H9 (cell line): ENCODE measurements around the gene TTLL13. TPM values are rescaled to one million over a fixed set of nuclear protein-coding genes. Genes with fewer than 3 reads are reported as not detected.

Source experiments
- DNase-seq: peaks from one replicate; pipeline ENCODE4 v3.0.0-alpha.2; 2017
- H2AFZ ChIP-seq: one replicate; pipeline ENCODE4 v1.6.1; 2013; ENCODE audit warnings: mild to moderate bottlenecking, low read length, control low read depth, moderate library complexity
- H2AK5ac ChIP-seq: 2 replicates; pipeline ENCODE4 v1.6.1; 2013; ENCODE audit warnings: low read length, control low read depth, mixed read lengths; ENCODE audit not compliant: insufficient read length
- H2BK120ac ChIP-seq: one replicate; pipeline ENCODE4 v1.6.1; 2013; ENCODE audit warnings: low read depth, mild to moderate bottlenecking, low read length, control low read depth, inconsistent platforms; ENCODE audit not compliant: poor library complexity, severe bottlenecking
- H2BK12ac ChIP-seq: 2 replicates; pipeline ENCODE4 v1.6.1; 2013; ENCODE audit warnings: low read length, control low read depth, mixed read lengths, low read depth; ENCODE audit not compliant: insufficient read length
- H2BK15ac ChIP-seq: 2 replicates; pipeline ENCODE4 v1.6.1; 2013; ENCODE audit warnings: low read depth, low read length, control low read depth
- H2BK20ac ChIP-seq: one replicate; pipeline ENCODE4 v1.6.1; 2013; ENCODE audit warnings: low read depth, mild to moderate bottlenecking, low read length, control low read depth, inconsistent platforms; ENCODE audit not compliant: poor library complexity, severe bottlenecking
- H2BK5ac ChIP-seq: 2 replicates; pipeline ENCODE4 v1.6.1; 2013; ENCODE audit warnings: low read length, control low read depth, mixed read lengths; ENCODE audit not compliant: insufficient read length
- H3K14ac ChIP-seq: 2 replicates; pipeline ENCODE4 v1.6.1; 2013; ENCODE audit warnings: low read length, control low read depth; ENCODE audit not compliant: insufficient read depth
- H3K18ac ChIP-seq: 2 replicates; pipeline ENCODE4 v1.6.1; 2013; ENCODE audit warnings: low read depth, mild to moderate bottlenecking, mixed read lengths, low read length, control low read depth; ENCODE audit not compliant: insufficient read length
- H3K23ac ChIP-seq: 2 replicates; pipeline ENCODE4 v1.6.1; 2013; ENCODE audit warnings: low read length, control low read depth, mixed read lengths, low read depth; ENCODE audit not compliant: insufficient read length
- H3K23me2 ChIP-seq: 2 replicates; pipeline ENCODE4 v1.6.1; 2013; ENCODE audit warnings: low read depth, mild to moderate bottlenecking, mixed read lengths, low read length, control low read depth; ENCODE audit not compliant: insufficient read length, poor library complexity, severe bottlenecking
- H3K27ac ChIP-seq: 2 replicates; pipeline ENCODE4 v1.5.1; 2013; ENCODE audit warnings: low read length, control low read depth, mixed read lengths, low read depth; ENCODE audit not compliant: insufficient read length
- H3K27me3 ChIP-seq: 2 replicates; pipeline ENCODE4 v1.6.1; 2013; ENCODE audit warnings: low read length, control low read depth, inconsistent platforms; ENCODE audit not compliant: insufficient read depth
- H3K4ac ChIP-seq: 2 replicates; pipeline ENCODE4 v1.6.1; 2013; ENCODE audit warnings: low read depth, mild to moderate bottlenecking, control low read depth, inconsistent platforms, low read length, moderate library complexity
- H3K4me1 ChIP-seq: 2 replicates; pipeline ENCODE4 v1.6.1; 2013; ENCODE audit warnings: low read length, control low read depth, inconsistent platforms; ENCODE audit not compliant: insufficient read depth
- H3K4me2 ChIP-seq: 2 replicates; pipeline ENCODE4 v1.6.1; 2013; ENCODE audit warnings: low read length, control low read depth, mixed read lengths; ENCODE audit not compliant: insufficient read length, insufficient read depth
- H3K56ac ChIP-seq: 2 replicates; pipeline ENCODE4 v1.6.1; 2013; ENCODE audit warnings: low read depth, mild to moderate bottlenecking, mixed read lengths, low read length, control low read depth; ENCODE audit not compliant: insufficient read length
- H3K79me1 ChIP-seq: 2 replicates; pipeline ENCODE4 v1.6.1; 2013; ENCODE audit warnings: low read depth, mild to moderate bottlenecking, moderate library complexity, low read length, control low read depth, inconsistent platforms; ENCODE audit not compliant: insufficient read depth, poor library complexity, severe bottlenecking
- H3K79me2 ChIP-seq: 2 replicates; pipeline ENCODE4 v1.6.1; 2013; ENCODE audit warnings: low read length, control low read depth, inconsistent platforms; ENCODE audit not compliant: insufficient read depth
- H3K9ac ChIP-seq: 2 replicates; pipeline ENCODE4 v1.6.1; 2013; ENCODE audit warnings: low read length, control low read depth, mixed read lengths; ENCODE audit not compliant: insufficient read length; ENCODE audit errors: extremely low read depth
- H3K9me3 ChIP-seq: one replicate; pipeline ENCODE4 v1.6.1; 2013; ENCODE audit warnings: low read depth, low read length, inconsistent platforms; ENCODE audit not compliant: control insufficient read depth
- H3T11ph ChIP-seq: one replicate; pipeline ENCODE4 v1.6.1; 2013; ENCODE audit warnings: mild to moderate bottlenecking, low read length, control low read depth, inconsistent platforms
- H4K20me1 ChIP-seq: one replicate; pipeline ENCODE4 v1.6.1; 2013; ENCODE audit not compliant: control insufficient read depth, insufficient read length, insufficient read depth
- H4K5ac ChIP-seq: 2 replicates; pipeline ENCODE4 v1.6.1; 2013; ENCODE audit warnings: low read depth, mild to moderate bottlenecking, mixed read lengths, low read length, control low read depth; ENCODE audit not compliant: insufficient read length
- H4K8ac ChIP-seq: replicated peaks from 2 replicates; pipeline ENCODE4 v1.6.1; 2013; ENCODE audit warnings: low read length, control low read depth, mixed read lengths, low read depth; ENCODE audit not compliant: insufficient read length
- H4K91ac ChIP-seq: 2 replicates; pipeline ENCODE4 v1.6.1; 2013; ENCODE audit warnings: low read depth, mild to moderate bottlenecking, moderate library complexity, mixed read lengths, low read length, control low read depth; ENCODE audit not compliant: insufficient read length
- H3K27ac Mint-ChIP-seq, 3 experiments: 2 replicates in 2 of 3; 3 replicates in 1 of 3; pipeline ENCODE4 v1.8.0; 2020 to 2021; ENCODE audit warnings: mixed read lengths in 3 of 3, mild to moderate bottlenecking in 1 of 3, moderate library complexity in 1 of 3
- H3K27me3 Mint-ChIP-seq: 2 replicates; pipeline ENCODE4 v1.8.0; 2021; ENCODE audit warnings: low read depth, mild to moderate bottlenecking, moderate library complexity, mixed read lengths
- H3K36me3 Mint-ChIP-seq, 3 experiments: 2 replicates in 2 of 3; 3 replicates in 1 of 3; pipeline ENCODE4 v1.8.0; 2020 to 2021; ENCODE audit warnings: low read depth in 3 of 3, mixed read lengths in 3 of 3; ENCODE audit not compliant: insufficient read depth in 1 of 3
- H3K4me1 Mint-ChIP-seq, 2 experiments: 2 replicates each; pipeline ENCODE4 v1.8.0; 2020; ENCODE audit warnings: mixed read lengths in 2 of 2
- H3K4me3 Mint-ChIP-seq, 2 experiments: 2 replicates in 1 of 2; 3 replicates in 1 of 2; pipeline ENCODE4 v1.8.0; 2020 to 2021; ENCODE audit warnings: mild to moderate bottlenecking in 2 of 2, mixed read lengths in 2 of 2, moderate library complexity in 1 of 2
- H3K9me3 Mint-ChIP-seq, 2 experiments: 2 replicates in 1 of 2; 3 replicates in 1 of 2; pipeline ENCODE4 v1.8.0; 2020; ENCODE audit warnings: mild to moderate bottlenecking in 2 of 2, mixed read lengths in 2 of 2, moderate library complexity in 1 of 2
- CTCF ChIP-seq: fragments of 200-600 bp; sonication (generic); conservative IDR thresholded peaks from 3 replicates; pipeline ENCODE4 v1.8.0; 2021; ENCODE audit warnings: antibody characterized with exemption, mild to moderate bottlenecking
- WGBS: extraction: QIAGEN DNeasy Blood & Tissue Kit; methylation state at CpG from one replicate; pipeline ENCODE4 v1.1.7; 2013; ENCODE audit warnings: missing lambda C conversion rate, low lambda C conversion rate, mixed read lengths; ENCODE audit not compliant: insufficient read length; ENCODE audit errors: extremely low coverage; 5-methylcytosine and 5-hydroxymethylcytosine counted together
- total RNA-seq: library from RNA; stranded (reverse); gene quantifications from 2 replicates; pipeline ENCODE4 v1.2.1, GENCODE V29; 2021

Gene TTLL13
- total RNA-seq, 1 experiment from 2014 or later = not detected

GRCh38 chr15:90270502-90271150 is 21.3 kb downstream of the TTLL13 start:
- TF ChIP-seq CTCF = no peak
- H3K27ac Mint-ChIP-seq = peak overlapping the region in 2 of 3 experiments; percentile 20 to 72; a peak in 3 of 7 replicates

More at GRCh38 chr15:90270502-90271150, 21.3 kb downstream of the TTLL13 start:
- peaks cover 9% of the 10 kb centered on the region; the same call in 1 of the 2 replicates for H3K79me2 ChIP-seq
- H3K9ac ChIP-seq = no peak overlapping the region
- H2BK120ac ChIP-seq = no peak overlapping the region
- H3K36me3 Mint-ChIP-seq = peaks cover 31 to 67% (median 54%) of the 10 kb centered on the region in 3 experiments; a peak in 6 of 7 replicates
- no peaks in the 10 kb centered on the region for H3K9me3 Mint-ChIP-seq
- H3K27ac ChIP-seq = no peak overlapping the region
- DNase-seq = no peak
- no peaks in the 10 kb centered on the region; the same call in 1 of the 2 replicates for H3K27me3 ChIP-seq
- H3K4me1 Mint-ChIP-seq = peaks cover 22 to 27% of the 10 kb centered on the region in 2 experiments
- H2BK20ac ChIP-seq = no peak overlapping the region
- no peak overlapping the region for H2BK15ac ChIP-seq
- H2AK5ac ChIP-seq = no peak overlapping the region
- H4K8ac ChIP-seq = no peak overlapping the region
- no peak overlapping the region for H3K14ac ChIP-seq
- no peak overlapping the region for H2AFZ ChIP-seq
- H4K5ac ChIP-seq = no peak overlapping the region
- no peak overlapping the region for H3T11ph ChIP-seq
- H2BK5ac ChIP-seq = no peak overlapping the region
- H3K23me2 ChIP-seq = peaks cover 8% of the 10 kb centered on the region
- H3K4me3 Mint-ChIP-seq = no peak overlapping the region
- no peak overlapping the region for H3K4ac ChIP-seq
- no peaks in the 10 kb centered on the region for H3K9me3 ChIP-seq
- no peak overlapping the region for H3K18ac ChIP-seq
- no CpG with 5 or more reads among the region's 10 CpGs for WGBS
- H2BK12ac ChIP-seq = no peak overlapping the region
- no peaks in the 10 kb centered on the region for H3K27me3 Mint-ChIP-seq
- no peak overlapping the region for H3K4me2 ChIP-seq
- H3K79me1 ChIP-seq = no peaks in the 10 kb centered on the region
- no peak overlapping the region for H3K23ac ChIP-seq
- no peaks in the 10 kb centered on the region; the same call in 1 of the 2 replicates for H3K4me1 ChIP-seq
- no peak overlapping the region for H3K56ac ChIP-seq
- H4K91ac ChIP-seq = no peak overlapping the region
- H4K20me1 ChIP-seq = no peaks in the 10 kb centered on the region
